Activated naive CD4-positive, alpha-beta T cell treated with anti-CD3 and anti-CD28 coated beads, Interleukin-2, amount 10 ng/mL, durations not matched to agents 7 days and 5 days (primary cell): ENCODE results near the gene RGS9.

Experiments used
- CTCF ChIA-PET: fragments of 350-600 bp; sonication (Branson Sonifier 250); formaldehyde crosslinking; loops from one replicate; lab custom pipeline; 2021; ENCODE audit warnings: antibody characterized with exemption; lab: Charles Lee
- DNase-seq: peaks from one replicate; pipeline ENCODE4 v3.0.0-alpha.2; 2020
- H3K27ac Mint-ChIP-seq: one replicate; pipeline ENCODE4 v1.8.0; 2021; ENCODE audit warnings: mild to moderate bottlenecking, moderate library complexity, mixed read lengths
- H3K27me3 Mint-ChIP-seq: one replicate; pipeline ENCODE4 v1.8.0; 2021; ENCODE audit warnings: mild to moderate bottlenecking, mixed read lengths
- H3K36me3 Mint-ChIP-seq: one replicate; pipeline ENCODE4 v1.8.0; 2021; ENCODE audit warnings: mixed read lengths
- H3K4me1 Mint-ChIP-seq: one replicate; pipeline ENCODE4 v1.8.0; 2021; ENCODE audit warnings: mixed read lengths
- H3K4me3 Mint-ChIP-seq: one replicate; pipeline ENCODE4 v1.8.0; 2021; ENCODE audit warnings: mild to moderate bottlenecking, moderate library complexity, mixed read lengths
- H3K9me3 Mint-ChIP-seq: one replicate; pipeline ENCODE4 v1.8.0; 2021; ENCODE audit warnings: mixed read lengths

RGS9 gene

DNA sequence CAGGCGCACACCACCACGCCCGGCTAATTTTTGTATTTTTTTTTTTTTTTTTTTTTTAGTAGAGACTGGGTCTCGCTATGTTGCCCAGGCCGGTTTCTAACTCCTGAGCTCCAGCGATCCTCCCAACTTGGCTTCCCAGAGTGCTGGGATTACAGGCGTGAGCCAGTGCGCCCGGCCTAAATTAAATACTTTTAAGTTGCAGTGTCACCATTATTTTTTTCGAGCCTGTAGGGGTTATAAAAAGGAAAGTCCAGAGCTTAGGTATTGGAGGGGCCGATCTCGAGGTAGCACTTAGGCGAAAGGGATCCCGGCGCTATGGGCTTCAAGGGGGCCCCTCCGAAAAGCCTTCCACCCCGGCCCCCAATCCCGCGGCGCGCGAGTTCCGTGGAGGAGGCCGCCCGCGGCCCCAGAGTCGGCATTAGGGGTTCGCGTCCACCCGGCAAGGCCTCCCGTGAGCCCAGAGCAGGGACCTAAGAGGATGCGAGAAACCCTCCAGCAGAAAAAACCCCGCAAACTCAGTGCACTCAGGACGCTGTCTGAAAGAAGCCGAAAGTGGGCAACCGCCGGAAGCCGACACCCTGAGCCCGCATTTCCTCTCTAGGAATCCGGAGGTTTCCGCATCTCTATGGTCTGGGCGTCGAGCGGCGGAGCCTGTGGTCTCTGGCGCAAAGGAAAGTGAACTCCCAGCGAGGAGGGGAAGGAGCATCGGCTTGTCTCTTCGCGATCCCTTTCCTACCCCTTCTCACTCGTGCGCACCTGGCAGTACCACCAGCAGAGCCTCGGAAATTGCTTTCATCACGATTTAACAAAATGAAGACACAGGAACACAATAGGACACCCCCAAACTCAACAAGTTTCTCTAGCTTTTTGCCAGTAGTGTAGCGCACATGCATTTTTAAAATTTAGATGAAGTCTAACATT is 14.1 kb upstream of the RGS9 start:
- peaks cover 45% of the 10 kb centered on the region for H3K4me1 Mint-ChIP-seq
- H3K4me3 Mint-ChIP-seq = peak overlapping the region; percentile 72
- peaks cover 36% of the 10 kb centered on the region for H3K27me3 Mint-ChIP-seq
- no peaks in the 10 kb centered on the region for H3K9me3 Mint-ChIP-seq
- DNase-seq = peak; percentile 91
- CTCF ChIA-PET = interaction anchor here (0.6 to 1.2 kb wide), 5 partner anchors 13 to 48 kb away, joined by 3 to 5 read pairs (median 4); no protein-coding TSS in a partner anchor
- H3K27ac Mint-ChIP-seq = peak overlapping the region; percentile 95
- H3K36me3 Mint-ChIP-seq = no peaks in the 10 kb centered on the region

DNA sequence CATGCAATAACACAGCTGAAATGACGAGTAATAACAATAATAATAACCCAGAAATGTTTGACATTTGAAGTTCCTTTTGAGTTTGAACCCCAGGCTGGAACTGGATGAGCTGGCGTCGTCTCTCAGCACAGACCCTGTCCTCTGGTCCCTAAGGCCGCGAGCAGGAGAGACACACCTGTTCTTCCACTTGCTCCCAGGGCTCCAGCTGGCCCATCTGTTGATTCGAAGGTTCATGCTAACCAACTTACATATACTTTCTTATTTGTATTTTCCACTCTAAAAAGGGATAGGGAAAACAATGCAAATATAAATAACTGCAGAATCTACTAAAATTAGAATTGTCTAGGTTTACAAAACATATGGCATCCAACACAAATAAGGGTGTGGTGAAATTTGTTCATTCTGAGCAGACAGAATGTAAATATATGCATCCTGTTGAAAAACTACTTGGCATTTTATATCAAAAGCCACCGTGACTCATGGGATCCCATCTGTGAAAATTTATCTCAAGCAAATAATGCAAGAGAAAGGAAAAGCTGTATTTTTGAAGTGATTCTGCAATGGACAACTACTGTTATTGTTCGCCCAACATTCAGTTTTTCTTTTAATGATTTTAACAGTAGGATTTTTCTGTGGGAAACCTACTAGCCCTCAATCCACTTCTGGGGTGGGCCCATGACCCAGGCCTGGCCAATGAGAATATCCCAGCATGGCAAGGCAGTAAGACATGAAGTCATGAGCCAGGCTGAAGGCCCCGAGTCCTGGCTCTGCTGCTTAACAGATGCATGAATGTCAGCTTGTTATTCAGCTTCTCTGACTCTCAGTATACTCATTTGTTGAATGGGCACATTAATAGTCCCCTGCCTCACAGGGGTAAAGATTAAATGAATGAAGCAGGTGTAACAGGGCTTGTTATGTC is 13.2 kb upstream of the RGS9 start:
- Mint-ChIP-seq H3K4me1 (peaks cover 45% of the 10 kb centered on the region), H3K27ac (peak overlapping the region; percentile 95), H3K27me3 (peaks cover 43% of the 10 kb centered on the region), H3K9me3 (no peaks in the 10 kb centered on the region), H3K36me3 (no peaks in the 10 kb centered on the region), H3K4me3 (peak overlapping the region; percentile 72)
- DNase-seq = no peak
- CTCF ChIA-PET = interaction anchor here (0.6 to 1.2 kb wide), 4 partner anchors 12 to 49 kb away, joined by 3 to 5 read pairs (median 4); no protein-coding TSS in a partner anchor

DNA sequence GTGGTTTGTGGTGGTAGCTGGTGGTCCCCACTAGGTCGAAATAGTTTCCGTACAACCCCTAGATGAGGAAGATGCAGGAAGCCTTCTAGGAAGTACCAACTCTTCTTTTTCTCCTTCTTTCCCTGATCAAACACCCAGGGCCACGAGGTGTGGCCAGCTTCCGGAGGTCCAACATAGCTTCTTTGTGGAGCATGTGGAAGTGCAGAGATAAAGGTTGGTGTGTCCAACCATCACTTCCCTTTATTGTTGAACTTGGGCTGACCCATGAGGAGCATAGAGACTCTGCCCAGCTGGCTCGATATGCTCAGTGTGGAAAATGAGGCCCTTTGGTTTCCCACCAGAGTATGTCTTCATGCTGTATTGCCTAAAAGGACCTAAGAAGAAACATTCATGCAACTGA is 6.3 kb upstream of the RGS9 start:
- H3K4me3 Mint-ChIP-seq = no peak overlapping the region
- no peak overlapping the region for H3K27ac Mint-ChIP-seq
- CTCF ChIA-PET = no interaction called here
- no peaks in the 10 kb centered on the region for H3K36me3 Mint-ChIP-seq
- DNase-seq = no peak
- H3K27me3 Mint-ChIP-seq = peaks cover 76% of the 10 kb centered on the region
- peaks cover 10% of the 10 kb centered on the region for H3K4me1 Mint-ChIP-seq
- H3K9me3 Mint-ChIP-seq = no peaks in the 10 kb centered on the region

DNA sequence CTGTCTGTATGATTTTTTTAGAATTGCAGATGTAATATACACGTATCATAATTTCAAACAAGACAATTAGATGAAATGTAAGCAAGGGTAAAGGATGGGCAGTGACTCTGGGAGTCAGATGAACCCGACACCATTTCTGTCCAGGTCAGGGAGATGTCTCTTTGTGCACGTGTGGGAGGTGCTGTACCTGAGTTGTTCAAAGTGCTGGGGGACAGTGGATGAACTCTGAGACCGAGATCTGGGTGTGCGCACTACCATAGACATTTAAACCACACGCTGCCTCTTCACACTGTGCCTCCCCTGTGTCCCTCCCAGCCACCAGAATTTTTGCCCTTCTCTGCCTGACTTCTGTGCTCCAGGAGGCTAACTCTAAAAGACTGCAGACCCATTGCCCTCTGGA is 5.9 kb upstream of the RGS9 start:
- no peak overlapping the region for H3K4me3 Mint-ChIP-seq
- no peaks in the 10 kb centered on the region for H3K9me3 Mint-ChIP-seq
- no peaks in the 10 kb centered on the region for H3K36me3 Mint-ChIP-seq
- no peak for DNase-seq
- peaks cover 79% of the 10 kb centered on the region for H3K27me3 Mint-ChIP-seq
- no peak overlapping the region for H3K27ac Mint-ChIP-seq
- CTCF ChIA-PET = no interaction called here
- peaks cover 10% of the 10 kb centered on the region for H3K4me1 Mint-ChIP-seq

DNA sequence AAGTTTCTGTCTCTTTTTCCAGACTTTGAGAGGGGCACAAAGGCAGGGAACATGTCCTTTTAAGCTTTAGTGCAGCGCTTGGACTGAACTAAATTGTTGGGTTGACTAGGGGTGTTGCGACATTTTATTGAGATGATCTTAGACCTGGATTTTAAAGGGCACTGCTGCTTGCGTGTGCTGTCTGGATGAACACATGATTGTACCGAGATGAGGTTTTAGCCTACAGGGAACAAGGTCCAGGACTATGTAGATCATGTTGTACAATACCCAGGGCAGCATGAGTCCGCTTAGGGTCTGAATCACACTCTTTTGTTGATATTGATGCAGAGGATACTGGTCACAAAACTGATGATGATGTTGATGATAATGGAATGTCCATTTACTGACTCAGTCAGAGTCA is 5.2 kb upstream of the RGS9 start:
- no peak overlapping the region for H3K4me3 Mint-ChIP-seq
- CTCF ChIA-PET = no interaction called here
- no peaks in the 10 kb centered on the region for H3K9me3 Mint-ChIP-seq
- peaks cover 14% of the 10 kb centered on the region for H3K4me1 Mint-ChIP-seq
- H3K27me3 Mint-ChIP-seq = peaks cover 83% of the 10 kb centered on the region
- no peaks in the 10 kb centered on the region for H3K36me3 Mint-ChIP-seq
- no peak overlapping the region for H3K27ac Mint-ChIP-seq
- no peak for DNase-seq

DNA sequence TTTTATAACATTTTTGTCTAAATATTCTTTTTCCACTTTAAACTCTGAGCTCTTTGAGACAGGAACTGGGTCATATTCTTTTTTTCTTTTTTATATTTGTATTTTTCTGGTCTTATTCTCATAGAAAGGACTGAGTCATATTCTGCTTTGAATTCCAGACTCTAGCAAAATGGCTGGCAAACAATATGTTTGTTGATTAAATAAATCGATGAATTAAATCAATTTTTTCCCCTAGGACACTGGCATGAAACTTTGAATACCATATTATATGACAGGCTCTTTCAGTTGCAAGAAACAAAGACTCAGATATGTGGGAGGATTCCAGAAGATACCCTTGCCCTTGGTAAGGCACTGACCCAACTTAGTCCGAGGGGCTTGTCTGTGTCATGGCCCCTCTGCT is 3.1 kb upstream of the RGS9 start:
- CTCF ChIA-PET = interaction anchor here (1.0 to 1.5 kb wide), 2 partner anchors 47 to 64 kb away, joined by 3 read pairs; no protein-coding TSS in a partner anchor
- no peak overlapping the region for H3K4me3 Mint-ChIP-seq
- H3K4me1 Mint-ChIP-seq = peaks cover 31% of the 10 kb centered on the region

DNA sequence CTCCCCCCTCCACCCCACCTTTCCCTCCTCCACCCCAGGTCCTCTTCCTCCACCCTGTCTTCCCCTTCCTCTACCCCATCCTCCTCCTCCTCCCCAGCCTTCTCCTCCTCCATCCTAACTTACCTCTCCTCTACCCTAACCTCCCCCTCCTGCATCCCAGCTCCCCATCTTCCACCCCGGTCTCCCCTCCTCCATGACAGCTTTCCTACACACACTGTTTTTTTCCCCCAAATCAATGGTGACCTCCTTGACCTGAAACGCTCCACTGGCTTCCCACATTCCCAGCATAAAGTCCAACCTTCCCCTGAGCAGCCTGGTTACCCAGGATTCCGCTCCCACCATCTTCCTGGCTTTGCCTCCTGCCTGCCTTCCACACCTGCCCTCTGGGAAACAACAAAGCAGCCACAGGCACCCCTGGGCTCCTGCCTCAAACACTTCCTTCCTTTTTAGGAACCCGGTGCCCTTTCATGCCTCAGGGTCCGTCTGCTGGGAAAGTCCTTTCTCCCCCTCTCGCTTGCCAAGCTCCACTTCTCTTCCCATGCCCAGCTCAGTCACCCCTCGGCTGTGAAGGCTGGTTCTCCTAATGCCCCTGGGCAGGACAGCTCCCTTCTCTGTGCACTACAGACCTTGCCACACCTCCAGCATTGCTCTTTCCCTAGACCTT is 2.1 kb downstream of the RGS9 start:
- no peaks in the 10 kb centered on the region for H3K9me3 Mint-ChIP-seq
- H3K27ac Mint-ChIP-seq = no peak overlapping the region
- H3K36me3 Mint-ChIP-seq = peaks cover 3% of the 10 kb centered on the region
- DNase-seq = no peak
- no peak overlapping the region for H3K4me3 Mint-ChIP-seq
- CTCF ChIA-PET = interaction anchor here (0.9 to 2.6 kb wide), 9 partner anchors 16 to 220 kb away, joined by 3 to 9 read pairs (median 4); partner anchors contain the start of gene LRRC37A3
- H3K27me3 Mint-ChIP-seq = peaks cover 81% of the 10 kb centered on the region
- H3K4me1 Mint-ChIP-seq = peaks cover 33% of the 10 kb centered on the region

More for the DNA sequence above, 3.1 kb upstream of the RGS9 start:
- no peaks in the 10 kb centered on the region for H3K9me3 Mint-ChIP-seq
- no peaks in the 10 kb centered on the region for H3K36me3 Mint-ChIP-seq
- H3K27me3 Mint-ChIP-seq = peaks cover 83% of the 10 kb centered on the region
- H3K27ac Mint-ChIP-seq = no peak overlapping the region
- DNase-seq = no peak

DNA sequence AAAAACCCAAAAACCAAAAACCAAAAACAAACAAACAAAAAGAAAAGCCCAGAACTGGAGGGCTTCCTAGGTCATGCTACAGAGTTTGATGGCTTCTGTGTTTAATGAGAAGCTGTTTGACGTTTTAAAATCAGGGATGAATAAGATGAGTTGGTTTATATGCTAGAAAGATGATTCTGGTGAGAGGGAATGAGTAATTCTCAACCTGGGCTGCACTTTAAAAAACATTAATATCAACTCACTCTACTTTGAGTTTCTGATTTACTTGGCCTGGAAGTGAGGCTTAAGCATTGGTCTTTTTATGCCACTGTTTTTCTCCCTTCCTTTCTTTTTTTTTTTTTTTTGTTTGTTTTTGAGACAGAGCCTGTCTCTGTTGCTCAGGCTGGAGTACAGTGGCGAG is 5.1 kb downstream of the RGS9 start:
- H3K9me3 Mint-ChIP-seq = no peaks in the 10 kb centered on the region
- peaks cover 24% of the 10 kb centered on the region for H3K4me1 Mint-ChIP-seq
- H3K27ac Mint-ChIP-seq = no peak overlapping the region
- H3K4me3 Mint-ChIP-seq = no peak overlapping the region
- DNase-seq = no peak
- H3K36me3 Mint-ChIP-seq = peaks cover 3% of the 10 kb centered on the region
- H3K27me3 Mint-ChIP-seq = peaks cover 75% of the 10 kb centered on the region
- CTCF ChIA-PET = no interaction called here

DNA sequence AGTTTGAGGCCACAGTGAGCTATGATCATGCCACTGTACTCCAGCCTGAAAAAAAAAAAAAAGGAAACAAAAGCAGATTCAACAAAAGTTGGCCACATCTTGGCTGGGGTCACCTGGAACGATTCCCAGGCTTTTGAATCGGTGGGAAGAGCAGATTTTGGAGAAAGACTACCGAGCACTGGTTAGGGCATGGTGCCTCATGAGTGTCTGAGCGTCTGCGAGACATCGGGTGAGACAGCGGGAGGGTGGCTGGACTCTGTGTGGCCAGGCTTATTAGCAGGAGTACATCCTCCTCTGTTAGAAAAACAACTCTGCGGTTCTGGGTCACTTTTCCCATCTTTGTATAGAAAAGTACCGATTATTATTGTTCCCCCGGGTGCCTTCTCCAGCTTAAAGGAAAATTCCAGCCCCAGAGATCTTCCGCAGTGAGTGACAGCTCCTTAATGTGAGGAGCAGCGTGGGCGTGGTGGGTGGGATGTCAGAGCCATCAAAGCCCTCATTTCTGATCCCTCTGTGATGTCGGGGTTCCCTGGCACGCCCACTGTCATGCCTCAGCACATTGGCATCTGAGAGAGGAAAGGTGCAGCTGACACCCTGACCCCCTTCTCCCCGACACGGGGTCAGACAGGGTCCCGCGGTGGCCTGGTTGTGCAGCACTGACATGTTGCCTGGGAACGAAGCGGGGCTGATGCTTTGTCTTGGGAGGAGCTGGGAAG is 6.9 kb downstream of the RGS9 start:
- CTCF ChIA-PET = interaction anchor here (0.8 kb wide), 1 partner anchor 12 kb away, joined by 3 read pairs; no protein-coding TSS in a partner anchor
- peaks cover 3% of the 10 kb centered on the region for H3K36me3 Mint-ChIP-seq
- peaks cover 8% of the 10 kb centered on the region for H3K4me1 Mint-ChIP-seq

DNA sequence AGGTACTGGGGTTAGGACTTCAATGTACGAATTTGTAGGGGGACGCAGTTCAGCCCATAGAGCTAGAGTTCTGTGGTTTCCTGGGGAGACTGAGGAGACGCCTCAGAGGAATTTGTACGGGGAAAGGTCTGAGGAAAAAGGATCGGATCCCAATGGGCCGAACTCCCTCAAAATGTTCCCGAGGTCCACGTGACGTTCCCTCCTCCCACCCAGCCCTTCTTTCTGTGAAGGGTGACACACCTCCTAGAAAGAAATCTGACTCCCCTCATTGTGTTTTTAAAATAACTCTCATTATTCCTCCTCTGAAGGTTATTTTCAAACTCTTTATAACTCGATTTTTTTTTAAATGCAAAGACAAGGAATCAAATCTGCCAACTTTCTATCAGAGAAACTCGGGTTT is 8.6 kb downstream of the RGS9 start:
- Mint-ChIP-seq H3K27ac (no peak overlapping the region), H3K9me3 (no peaks in the 10 kb centered on the region)
- CTCF ChIA-PET = no interaction called here

More for the DNA sequence above, 6.9 kb downstream of the RGS9 start:
- Mint-ChIP-seq H3K27ac (no peak overlapping the region), H3K9me3 (no peaks in the 10 kb centered on the region), H3K27me3 (peaks cover 65% of the 10 kb centered on the region), H3K4me3 (no peak overlapping the region)
- no peak for DNase-seq

DNA sequence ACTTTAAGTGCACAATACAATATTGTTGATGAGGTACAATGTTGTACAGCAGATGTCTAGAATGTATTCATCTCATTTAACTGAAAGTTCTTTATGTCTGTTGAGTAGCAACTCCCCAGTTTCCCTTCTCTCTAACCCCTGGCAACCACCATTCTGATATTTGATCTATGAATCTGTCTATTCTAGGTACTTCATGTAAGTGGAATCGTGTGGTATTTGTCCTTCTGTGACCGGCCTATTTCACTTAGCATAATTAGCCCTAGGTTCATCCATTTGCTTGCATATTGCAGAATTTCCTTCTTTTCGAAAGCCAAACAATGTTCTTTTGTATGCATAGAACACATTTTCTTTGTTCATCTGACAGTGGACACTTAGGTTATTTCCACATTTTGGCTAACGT is 10.8 kb downstream of the RGS9 start:
- CTCF ChIA-PET = no interaction called here
- no peak for DNase-seq
- Mint-ChIP-seq H3K27me3 (peaks cover 61% of the 10 kb centered on the region), H3K4me1 (no peaks in the 10 kb centered on the region), H3K9me3 (no peaks in the 10 kb centered on the region), H3K27ac (no peak overlapping the region), H3K36me3 (no peaks in the 10 kb centered on the region), H3K4me3 (no peak overlapping the region)

More for the DNA sequence above, 8.6 kb downstream of the RGS9 start:
- H3K4me3 Mint-ChIP-seq = no peak overlapping the region
- H3K36me3 Mint-ChIP-seq = no peaks in the 10 kb centered on the region
- H3K4me1 Mint-ChIP-seq = no peaks in the 10 kb centered on the region
- DNase-seq = no peak
- peaks cover 59% of the 10 kb centered on the region for H3K27me3 Mint-ChIP-seq

DNA sequence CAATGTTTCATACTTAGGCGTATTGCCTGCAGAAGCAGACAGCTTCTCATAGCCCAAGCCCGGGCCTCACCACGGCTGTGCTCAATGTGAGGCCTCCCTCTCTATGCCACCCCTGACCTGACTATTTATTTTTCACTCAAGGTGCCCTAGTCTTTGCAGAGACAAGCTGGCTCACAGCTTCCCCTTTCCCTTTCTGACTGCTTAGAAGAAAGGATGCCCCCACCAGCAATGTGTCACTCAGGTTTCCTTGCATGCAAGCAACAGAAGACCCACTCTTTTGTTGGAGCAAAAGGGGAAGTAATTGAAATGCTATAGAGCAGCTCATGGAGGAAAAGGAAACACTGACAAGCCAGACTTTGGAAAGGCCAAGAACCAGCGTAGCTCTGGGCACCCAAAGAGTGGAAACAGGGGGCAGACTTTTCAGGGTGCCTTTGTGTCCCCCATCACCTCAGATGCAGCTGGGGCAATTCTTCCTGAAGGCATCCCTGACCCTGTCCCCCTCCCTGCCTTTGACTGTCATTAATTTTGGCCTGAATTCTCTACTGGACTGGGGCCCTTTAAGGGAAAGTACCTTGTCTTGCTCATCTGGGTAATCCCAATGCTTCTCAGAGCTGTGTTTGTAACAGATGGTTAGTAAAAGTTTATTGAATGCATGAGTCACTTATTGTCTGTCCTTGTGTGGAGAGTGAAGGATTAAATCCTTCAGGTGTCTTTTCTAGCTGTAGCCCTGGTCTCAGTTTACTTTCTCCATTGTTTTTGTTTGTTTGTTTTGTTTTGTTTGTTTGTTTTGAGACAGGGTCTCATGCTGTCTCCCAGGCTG is 17.8 kb downstream of the RGS9 start:
- Mint-ChIP-seq H3K36me3 (no peaks in the 10 kb centered on the region), H3K4me3 (no peak overlapping the region), H3K9me3 (no peaks in the 10 kb centered on the region), H3K27me3 (peaks cover 48% of the 10 kb centered on the region), H3K27ac (no peak overlapping the region), H3K4me1 (peaks cover 4% of the 10 kb centered on the region)
- CTCF ChIA-PET = interaction anchor here (1.1 to 1.9 kb wide), 7 partner anchors 11 to 55 kb away, joined by 3 to 11 read pairs (median 4); partner anchors contain the start of gene RGS9
- no peak for DNase-seq
